Measurements from ENCODE around the gene ENGASE.

Gene ENGASE

GRCh38 chr17:79129523-79129922 is 54.9 kb downstream of the ENGASE start:
- H3K36me3 ChIP-seq (ENCODE audit: control insufficient read depth, insufficient read depth, low read length): no peaks in the 10 kb centered on the region
- H3K4me3 ChIP-seq (replicated peaks; ENCODE audit: low read depth, low read length): no peak overlapping the region
- no peak for DNase-seq (ENCODE audit: extremely low read depth, insufficient read length)
- no peak for TF ChIP-seq CTCF (IDR thresholded peaks at IDR 0.05; ENCODE audit: insufficient read depth, low read length, poor library complexity, severe bottlenecking)
- no peaks in the 10 kb centered on the region; the same call in 1 of the 2 replicates for H3K27me3 ChIP-seq (replicated peaks; ENCODE audit: control insufficient read depth, insufficient read depth, low read length)

- DNase-seq (ENCODE audit: extremely low read depth, insufficient read length): no peak
- H3K4me3 ChIP-seq (replicated peaks; ENCODE audit: low read depth, low read length): no peak overlapping the region
- no peaks in the 10 kb centered on the region; the same call in 1 of the 2 replicates for H3K27me3 ChIP-seq (replicated peaks; ENCODE audit: control insufficient read depth, insufficient read depth, low read length)
- no peak for TF ChIP-seq CTCF (IDR thresholded peaks at IDR 0.05; ENCODE audit: insufficient read depth, low read length, poor library complexity, severe bottlenecking)
- H3K36me3 ChIP-seq (ENCODE audit: control insufficient read depth, insufficient read depth, low read length): no peaks in the 10 kb centered on the region
Measured at GRCh38 chr17:79130536-79131273, 56.1 kb downstream of the ENGASE start.

- Histone ChIP-seq H3K27me3 (replicated peaks; ENCODE audit: control insufficient read depth, insufficient read depth, low read length) (no peaks in the 10 kb centered on the region; the same call in 1 of the 2 replicates), H3K36me3 (ENCODE audit: control insufficient read depth, insufficient read depth, low read length) (no peaks in the 10 kb centered on the region), H3K4me3 (replicated peaks; ENCODE audit: low read depth, low read length) (no peak overlapping the region)
- no peak for TF ChIP-seq CTCF (IDR thresholded peaks at IDR 0.05; ENCODE audit: insufficient read depth, low read length, poor library complexity, severe bottlenecking)
- no peak for DNase-seq (ENCODE audit: extremely low read depth, insufficient read length)
Measured at GRCh38 chr17:79131274-79131635, 56.6 kb downstream of the ENGASE start.

GRCh38 chr17:79131701-79132100 is 57.1 kb downstream of the ENGASE start:
- Histone ChIP-seq H3K4me3 (replicated peaks; ENCODE audit: low read depth, low read length) (no peak overlapping the region), H3K36me3 (ENCODE audit: control insufficient read depth, insufficient read depth, low read length) (no peaks in the 10 kb centered on the region), H3K27me3 (replicated peaks; ENCODE audit: control insufficient read depth, insufficient read depth, low read length) (no peaks in the 10 kb centered on the region; the same call in 1 of the 2 replicates)
- TF ChIP-seq CTCF (IDR thresholded peaks at IDR 0.05; ENCODE audit: insufficient read depth, low read length, poor library complexity, severe bottlenecking): no peak
- no peak for DNase-seq (ENCODE audit: extremely low read depth, insufficient read length)

- TF ChIP-seq CTCF (IDR thresholded peaks at IDR 0.05; ENCODE audit: insufficient read depth, low read length, poor library complexity, severe bottlenecking): no peak
- DNase-seq (ENCODE audit: extremely low read depth, insufficient read length): no peak
- H3K36me3 ChIP-seq (ENCODE audit: control insufficient read depth, insufficient read depth, low read length): no peaks in the 10 kb centered on the region
- no peak overlapping the region for H3K4me3 ChIP-seq (replicated peaks; ENCODE audit: low read depth, low read length)
- no peaks in the 10 kb centered on the region; the same call in 1 of the 2 replicates for H3K27me3 ChIP-seq (replicated peaks; ENCODE audit: control insufficient read depth, insufficient read depth, low read length)
Measured at GRCh38 chr17:79132271-79133064, 57.8 kb downstream of the ENGASE start.

Measured in GM06990 (cell line).